ENCODE data around the gene FREY1. TPM values are rescaled to one million over a fixed set of nuclear protein-coding genes. Genes with fewer than 3 reads are reported as not detected.
A peak's percentile ranks its signal among the peaks of the same experiment; 100 is the strongest.

Gene FREY1
- total and polyA plus RNA-seq, 2 of the 8 experiments (the other 6 are each of a cell fraction or from before 2014, with no cell fraction given) = 0.32 to 1.1 TPM

- peaks cover 12% of the 10 kb centered on the region for H3K79me1 ChIP-seq (ENCODE audit: low read depth, low read length)
- H3K18ac ChIP-seq (ENCODE audit: extremely low read depth, low read length) = no peak overlapping the region
- H3K56ac ChIP-seq (replicated peaks; ENCODE audit: insufficient read length, low read depth, low read length) = no peak overlapping the region
- H2BK20ac ChIP-seq (ENCODE audit: low read length) = no peak overlapping the region
- peaks cover 0 to 8% of the 10 kb centered on the region in 2 experiments; a peak in 1 of 4 replicates for H3K79me2 ChIP-seq (ENCODE audit: control insufficient read depth in 1 of 2, insufficient read depth in 2 of 2, low read length in 2 of 2)
- H3K4me3 ChIP-seq (ENCODE audit: extremely low read depth in 1 of 4, insufficient read depth in 2 of 4, low read depth in 3 of 4, low read length in 4 of 4) = no peak overlapping the region
- no peak overlapping the region for H3K9ac ChIP-seq (replicated peaks in 1 of 4; ENCODE audit: extremely low read depth in 1 of 4, low read depth in 3 of 4, low read length in 3 of 4)
- 95% methylated on average over 13 of the region's 13 CpGs; no CpG with 5 or more reads in 1 of the 2 experiments for WGBS, 2 experiments (ENCODE audit: extremely low coverage in 1 of 2, insufficient coverage in 1 of 2, insufficient read length in 1 of 2, insufficient replicate concordance in 2 of 2, low coverage in 1 of 2, low lambda C conversion rate in 2 of 2, missing lambda C conversion rate in 1 of 2)
- H2BK5ac ChIP-seq (ENCODE audit: low read depth, low read length) = no peak overlapping the region
- H3K4me1 ChIP-seq (replicated peaks in 1 of 4; ENCODE audit: control insufficient read depth in 3 of 4, insufficient read depth in 4 of 4, low read length in 3 of 4) = peaks cover 0 to 6% (median 2%) of the 10 kb centered on the region in 4 experiments; a peak in 2 of 7 replicates
- DNase-seq (ENCODE audit: low read depth in 1 of 2, low spot score in 2 of 2) (no peak), FAIRE-seq (no peak)
- no peak overlapping the region for H2BK12ac ChIP-seq (ENCODE audit: low read depth, low read length)
- no peaks in the 10 kb centered on the region for H3K27me3 ChIP-seq (replicated peaks in 1 of 4; ENCODE audit: control insufficient read depth in 3 of 4, extremely low read depth in 1 of 4, insufficient read depth in 3 of 4, low read length in 3 of 4)
- peaks cover 10 to 18% of the 10 kb centered on the region in 2 experiments for H4K20me1 ChIP-seq (replicated peaks in 1 of 2; ENCODE audit: control insufficient read depth in 1 of 2, insufficient read depth in 2 of 2, low read length in 2 of 2)
- no peak overlapping the region for H4K91ac ChIP-seq (replicated peaks; ENCODE audit: insufficient read length, low read length)
- H3K36me3 ChIP-seq (ENCODE audit: control insufficient read depth in 2 of 4, insufficient read depth in 4 of 4, low read length in 3 of 4) = peaks cover 5 to 39% (median 25%) of the 10 kb centered on the region in 4 experiments; a peak in 7 of 8 replicates
- TF ChIP-seq SIRT6 (IDR thresholded peaks at IDR 0.05; ENCODE audit: low read length) = no peak
- TF ChIP-seq POLR2AphosphoS5 (IDR thresholded peaks at IDR 0.05; ENCODE audit: low read depth, low read length) = 0 out of 2 replicates have a peak, but pooled peaks have one; percentile 12
- no peak overlapping the region for H2BK15ac ChIP-seq (ENCODE audit: low read length)
- H3K27ac ChIP-seq (ENCODE audit: low read depth, low read length) = no peak overlapping the region
- CTCF ChIA-PET (ENCODE audit: partially characterized antibody) = interaction anchor here (1.4 to 3.2 kb wide), 2 partner anchors 37 to 79 kb away, joined by 4 to 12 read pairs; no protein-coding TSS in a partner anchor
- no peak overlapping the region for H4K5ac ChIP-seq (ENCODE audit: insufficient read length, low read depth, low read length)
- H3K4ac ChIP-seq (replicated peaks; ENCODE audit: insufficient read length, low read depth, low read length) = no peak overlapping the region
- H3K14ac ChIP-seq (ENCODE audit: insufficient read length) = no peak overlapping the region
- no peak overlapping the region for H4K8ac ChIP-seq (ENCODE audit: extremely low read depth, insufficient read depth, low read length)
- H2BK120ac ChIP-seq (replicated peaks; ENCODE audit: low read depth, low read length) = no peak overlapping the region
- H3K4me2 ChIP-seq (ENCODE audit: insufficient read depth in 1 of 2, low read depth in 2 of 2, low read length in 2 of 2) = no peak overlapping the region
- POLR2A ChIA-PET (ENCODE audit: partially characterized antibody) = interaction anchor here (0.9 to 13.6 kb wide), 11 partner anchors 5 to 78 kb away, joined by 3 to 115 read pairs (median 4); partner anchors contain the start of genes LARGE2 and PEX16
- H2AK5ac ChIP-seq (ENCODE audit: low read depth, low read length) = no peak overlapping the region
- no peak overlapping the region for H3K23ac ChIP-seq (ENCODE audit: insufficient read length)
- H3K23me2 ChIP-seq (ENCODE audit: low read depth, low read length) = no peaks in the 10 kb centered on the region
- H2AFZ ChIP-seq (ENCODE audit: low read length) = no peak overlapping the region
- no peaks in the 10 kb centered on the region for H3K9me3 ChIP-seq (ENCODE audit: insufficient read depth in 2 of 2, low read depth in 1 of 2, low read length in 1 of 2)
These were observed 21.6 kb upstream of the FREY1 start for GRCh38 chr11:45928535-45929215.
